GM21381 (cell line): ENCODE results near the gene ESRRA.
"Not testable (repeated sequence)": the region's sequence is repeated elsewhere in the genome, so short reads cannot be mapped to it uniquely, and the experiment has no call there.

ENCODE experiments used
- ATAC-seq: cut with Tn5 transposase; IDR thresholded peaks from one replicate; pipeline ENCODE4 v1.9.1; 2021; ENCODE audit warnings: mild to moderate bottlenecking, moderate library complexity; ENCODE audit not compliant: unreplicated experiment

The ESRRA gene

DNA sequence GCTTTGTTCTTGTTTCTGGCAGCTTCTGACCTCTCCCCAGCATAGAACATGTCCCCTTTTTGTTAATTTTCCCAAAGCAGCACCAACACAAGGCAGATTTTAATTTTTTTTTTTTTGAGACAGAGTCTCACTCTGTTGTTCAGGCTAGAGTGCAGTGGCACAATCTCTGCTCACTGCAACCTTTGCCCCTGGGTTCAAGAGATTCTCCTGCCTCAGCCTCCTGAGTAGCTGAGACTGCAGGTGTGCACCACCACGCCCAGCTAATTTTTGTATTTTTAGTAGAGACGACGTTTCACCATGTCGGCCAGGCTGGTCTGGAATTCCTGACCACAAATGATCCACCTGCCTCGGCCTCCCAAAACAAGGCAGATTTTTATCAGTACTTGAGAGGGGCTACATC is 2.5 kb downstream of the ESRRA start:
- not testable (repeated sequence) for ATAC-seq

DNA sequence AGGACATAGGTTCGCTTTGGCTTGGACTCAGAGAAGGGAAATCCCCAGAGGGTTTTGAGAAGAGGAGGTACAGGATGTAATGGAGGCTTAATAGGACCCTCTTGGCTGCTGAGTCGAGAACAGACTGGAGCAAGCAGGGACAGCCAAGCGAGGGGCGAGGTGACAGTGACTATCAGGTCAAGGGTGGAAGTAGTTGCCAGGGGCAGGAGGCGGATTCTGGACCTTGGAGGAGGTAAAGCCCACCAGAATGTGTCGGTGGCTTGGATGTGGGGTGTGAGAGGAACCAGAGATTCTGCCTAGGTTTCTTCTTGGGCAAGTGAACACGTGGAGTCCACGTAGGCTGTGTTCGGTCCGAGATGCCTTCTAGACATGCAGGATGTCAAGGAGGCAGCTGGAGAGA is 7.6 kb downstream of the ESRRA start:
- ATAC-seq: no peak

DNA sequence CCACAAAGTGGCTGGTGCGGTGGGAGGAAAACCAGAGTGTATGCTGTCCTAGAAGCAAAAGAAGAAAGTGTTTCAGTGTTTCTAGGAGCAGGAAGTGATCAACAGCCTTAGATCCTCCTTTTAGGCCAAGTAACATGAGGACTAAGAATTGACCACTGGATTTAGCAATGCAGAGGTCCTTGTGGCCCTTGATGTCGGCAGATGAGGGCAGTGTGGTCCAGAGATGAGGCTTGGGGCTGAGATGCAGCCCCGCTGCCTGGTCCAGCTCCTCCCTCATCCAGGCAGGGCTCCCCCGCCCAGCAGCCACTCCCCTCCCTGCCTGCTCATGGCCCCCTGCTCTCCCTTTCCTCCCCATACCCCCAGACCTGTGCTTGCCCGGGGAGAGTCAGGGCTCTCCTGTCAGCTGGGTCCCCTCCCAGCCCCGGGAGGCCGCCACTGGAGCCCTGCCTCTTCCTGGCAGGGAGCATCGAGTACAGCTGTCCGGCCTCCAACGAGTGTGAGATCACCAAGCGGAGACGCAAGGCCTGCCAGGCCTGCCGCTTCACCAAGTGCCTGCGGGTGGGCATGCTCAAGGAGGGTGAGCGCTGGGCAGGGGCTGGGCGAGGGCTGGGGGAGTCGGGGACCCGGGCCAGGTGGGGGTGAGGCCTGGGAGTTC is 8.3 kb downstream of the ESRRA start:
- no peak for ATAC-seq

DNA sequence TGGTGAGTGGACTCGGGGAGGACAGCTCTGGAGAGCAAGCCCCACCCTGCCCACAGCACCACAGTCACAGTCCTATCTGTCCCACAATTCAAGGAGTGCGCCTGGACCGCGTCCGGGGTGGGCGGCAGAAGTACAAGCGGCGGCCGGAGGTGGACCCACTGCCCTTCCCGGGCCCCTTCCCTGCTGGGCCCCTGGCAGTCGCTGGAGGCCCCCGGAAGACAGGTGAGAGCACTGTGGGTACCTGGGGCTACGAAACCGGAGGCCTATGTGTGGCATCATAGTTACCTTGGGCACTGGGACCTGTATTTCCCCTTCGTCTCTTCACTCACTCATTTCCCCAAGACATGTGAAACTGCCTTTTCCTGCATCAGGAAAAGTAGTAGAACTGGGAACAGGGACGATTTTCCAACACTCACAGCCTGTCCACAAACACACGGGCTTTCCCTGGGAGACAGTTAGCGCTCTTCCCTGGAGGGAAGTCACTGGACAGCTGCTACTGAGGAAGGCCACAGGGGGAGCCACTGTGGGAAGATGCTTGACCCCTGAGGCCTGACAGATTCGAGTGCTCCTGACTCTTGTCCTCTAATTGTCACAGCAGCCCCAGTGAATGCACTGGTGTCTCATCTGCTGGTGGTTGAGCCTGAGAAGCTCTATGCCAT is 9.0 kb downstream of the ESRRA start:
- ATAC-seq: no peak

DNA sequence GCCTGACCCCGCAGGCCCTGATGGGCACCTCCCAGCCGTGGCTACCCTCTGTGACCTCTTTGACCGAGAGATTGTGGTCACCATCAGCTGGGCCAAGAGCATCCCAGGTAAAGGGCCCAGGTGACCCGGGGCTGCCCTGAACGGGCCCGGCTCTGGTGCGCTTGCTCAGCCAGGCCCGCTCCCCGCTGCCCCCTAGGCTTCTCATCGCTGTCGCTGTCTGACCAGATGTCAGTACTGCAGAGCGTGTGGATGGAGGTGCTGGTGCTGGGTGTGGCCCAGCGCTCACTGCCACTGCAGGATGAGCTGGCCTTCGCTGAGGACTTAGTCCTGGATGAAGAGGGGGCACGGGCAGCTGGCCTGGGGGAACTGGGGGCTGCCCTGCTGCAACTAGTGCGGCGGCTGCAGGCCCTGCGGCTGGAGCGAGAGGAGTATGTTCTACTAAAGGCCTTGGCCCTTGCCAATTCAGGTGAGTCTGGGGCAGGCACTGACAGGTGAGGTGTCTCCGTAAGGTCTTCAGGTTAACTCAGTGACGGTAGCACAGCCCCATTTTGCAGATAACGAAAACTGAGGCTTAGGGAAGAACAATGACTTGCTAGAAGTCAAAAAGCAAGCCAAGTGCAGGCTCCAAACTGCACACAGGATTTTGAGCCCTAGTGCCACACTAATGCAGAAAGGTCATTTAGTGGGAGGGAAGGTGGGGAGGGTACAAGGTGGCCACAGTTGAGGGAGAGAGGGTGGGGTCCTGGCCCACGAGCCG is 9.7 kb downstream of the ESRRA start:
- no peak for ATAC-seq

DNA sequence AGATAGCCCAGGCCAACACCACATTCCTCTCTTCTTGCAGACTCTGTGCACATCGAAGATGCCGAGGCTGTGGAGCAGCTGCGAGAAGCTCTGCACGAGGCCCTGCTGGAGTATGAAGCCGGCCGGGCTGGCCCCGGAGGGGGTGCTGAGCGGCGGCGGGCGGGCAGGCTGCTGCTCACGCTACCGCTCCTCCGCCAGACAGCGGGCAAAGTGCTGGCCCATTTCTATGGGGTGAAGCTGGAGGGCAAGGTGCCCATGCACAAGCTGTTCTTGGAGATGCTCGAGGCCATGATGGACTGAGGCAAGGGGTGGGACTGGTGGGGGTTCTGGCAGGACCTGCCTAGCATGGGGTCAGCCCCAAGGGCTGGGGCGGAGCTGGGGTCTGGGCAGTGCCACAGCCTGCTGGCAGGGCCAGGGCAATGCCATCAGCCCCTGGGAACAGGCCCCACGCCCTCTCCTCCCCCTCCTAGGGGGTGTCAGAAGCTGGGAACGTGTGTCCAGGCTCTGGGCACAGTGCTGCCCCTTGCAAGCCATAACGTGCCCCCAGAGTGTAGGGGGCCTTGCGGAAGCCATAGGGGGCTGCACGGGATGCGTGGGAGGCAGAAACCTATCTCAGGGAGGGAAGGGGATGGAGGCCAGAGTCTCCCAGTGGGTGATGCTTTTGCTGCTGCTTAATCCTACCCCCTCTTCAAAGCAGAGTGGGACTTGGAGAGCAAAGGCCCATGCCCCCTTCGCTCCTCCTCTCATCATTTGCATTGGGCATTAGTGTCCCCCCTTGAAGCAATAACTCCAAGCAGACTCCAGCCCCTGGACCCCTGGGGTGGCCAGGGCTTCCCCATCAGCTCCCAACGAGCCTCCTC is 10.6 kb downstream of the ESRRA start:
- not testable (repeated sequence) for ATAC-seq

DNA sequence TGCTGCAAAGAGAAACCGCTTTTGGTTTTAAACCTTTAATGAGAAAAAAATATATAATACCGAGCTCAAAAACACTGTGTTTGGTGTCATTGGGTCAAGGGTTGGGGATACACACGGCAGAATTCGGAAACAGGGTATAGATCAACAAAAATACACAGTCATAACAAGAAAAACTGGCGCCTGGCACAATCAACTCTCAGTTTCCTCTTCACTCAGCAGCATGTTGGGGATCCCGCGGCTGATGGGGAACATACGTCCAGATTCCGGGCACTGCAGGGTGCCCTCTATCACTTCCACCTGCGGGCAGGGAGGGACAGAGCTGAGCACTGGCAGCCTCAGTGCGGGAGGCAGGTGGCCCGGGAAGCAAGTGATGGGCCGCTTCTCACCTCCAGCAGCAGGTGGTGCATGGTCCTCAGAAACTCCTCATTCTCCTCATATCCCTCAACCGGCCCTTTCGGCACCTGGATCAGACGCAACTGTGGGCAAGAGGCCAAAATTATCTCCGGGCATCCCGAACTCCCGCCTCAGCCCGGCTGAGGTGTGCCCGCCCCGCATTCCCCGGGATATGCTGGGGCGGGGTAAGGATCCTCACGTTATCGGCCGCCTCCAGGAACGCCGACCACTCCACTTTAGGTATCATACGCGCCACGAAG is 11.5 kb downstream of the ESRRA start:
- peak; percentile 8 for ATAC-seq

DNA sequence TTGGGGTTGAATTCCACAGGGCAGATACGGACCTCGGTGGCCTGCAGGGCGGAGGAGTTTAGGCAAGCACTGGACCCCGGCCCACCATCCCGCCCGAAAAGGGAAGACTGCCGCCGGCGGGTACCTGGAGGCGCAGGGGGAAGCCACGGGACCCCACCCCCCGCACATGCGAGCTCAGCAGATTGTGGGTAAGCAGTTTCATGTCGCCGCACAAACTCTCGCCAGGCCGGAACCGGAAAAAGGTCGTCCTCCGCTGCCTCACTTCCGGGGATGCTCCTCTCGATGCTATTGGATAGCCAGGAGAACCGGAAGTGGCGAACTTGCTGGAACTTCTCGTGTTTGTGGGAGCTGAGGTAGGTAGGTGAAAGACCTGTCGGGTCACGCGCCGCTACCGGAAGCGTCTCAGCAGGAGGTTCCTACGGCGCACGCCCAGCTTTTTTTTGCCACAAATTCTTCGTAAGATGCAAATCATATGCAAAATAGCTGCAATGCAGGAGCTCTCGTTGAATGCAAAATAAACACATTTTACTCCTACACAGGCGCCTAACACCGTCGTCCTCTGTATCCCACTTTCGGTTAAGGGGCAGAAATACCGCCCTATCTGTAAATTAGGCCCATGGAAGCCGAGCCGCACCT is 12.1 kb downstream of the ESRRA start, which contains the start of gene TRMT112:
Gene TRMT112 (minus strand): TSS at position 235 of the 636 bp plus-strand sequence. CDS start 33 bp downstream, at position 202.
- peak; percentile 59 for ATAC-seq

DNA sequence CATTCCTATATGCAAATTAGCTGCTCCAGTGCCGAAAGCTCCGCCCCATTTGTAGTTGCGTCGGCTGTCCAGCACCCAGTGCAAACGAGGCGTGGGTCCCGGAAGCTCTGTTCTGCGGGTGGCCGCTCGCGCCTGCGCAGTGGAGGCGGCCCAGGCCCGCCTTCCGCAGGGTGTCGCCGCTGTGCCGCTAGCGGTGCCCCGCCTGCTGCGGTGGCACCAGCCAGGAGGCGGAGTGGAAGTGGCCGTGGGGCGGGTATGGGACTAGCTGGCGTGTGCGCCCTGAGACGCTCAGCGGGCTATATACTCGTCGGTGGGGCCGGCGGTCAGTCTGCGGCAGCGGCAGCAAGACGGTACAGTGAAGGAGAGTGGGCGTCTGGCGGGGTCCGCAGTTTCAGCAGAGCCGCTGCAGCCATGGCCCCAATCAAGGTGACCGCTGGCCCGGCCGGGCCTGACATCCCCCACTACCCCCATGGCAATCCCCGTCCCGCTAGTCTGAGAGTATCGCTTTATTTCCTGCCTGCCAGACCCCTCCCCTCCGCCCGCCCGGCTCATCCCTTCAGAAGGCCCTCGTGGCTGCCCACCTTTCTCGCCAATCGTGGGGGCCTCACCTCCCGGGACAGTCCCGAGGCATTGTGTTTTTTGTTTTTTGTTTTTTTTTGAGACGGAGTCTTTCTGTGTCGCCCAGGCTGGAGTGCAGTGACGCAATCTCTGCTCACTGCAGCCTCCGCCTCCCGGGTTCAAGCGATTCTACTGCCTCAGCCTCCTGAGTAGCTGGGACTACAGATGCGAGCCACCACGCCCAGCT is 12.8 kb downstream of the ESRRA start, which contains the start of gene PRDX5:
Gene PRDX5 (plus strand): TSS at position 161 of the 805 bp plus-strand sequence. CDS start 95 bp downstream, at position 256.
- ATAC-seq: peak; percentile 76

DNA sequence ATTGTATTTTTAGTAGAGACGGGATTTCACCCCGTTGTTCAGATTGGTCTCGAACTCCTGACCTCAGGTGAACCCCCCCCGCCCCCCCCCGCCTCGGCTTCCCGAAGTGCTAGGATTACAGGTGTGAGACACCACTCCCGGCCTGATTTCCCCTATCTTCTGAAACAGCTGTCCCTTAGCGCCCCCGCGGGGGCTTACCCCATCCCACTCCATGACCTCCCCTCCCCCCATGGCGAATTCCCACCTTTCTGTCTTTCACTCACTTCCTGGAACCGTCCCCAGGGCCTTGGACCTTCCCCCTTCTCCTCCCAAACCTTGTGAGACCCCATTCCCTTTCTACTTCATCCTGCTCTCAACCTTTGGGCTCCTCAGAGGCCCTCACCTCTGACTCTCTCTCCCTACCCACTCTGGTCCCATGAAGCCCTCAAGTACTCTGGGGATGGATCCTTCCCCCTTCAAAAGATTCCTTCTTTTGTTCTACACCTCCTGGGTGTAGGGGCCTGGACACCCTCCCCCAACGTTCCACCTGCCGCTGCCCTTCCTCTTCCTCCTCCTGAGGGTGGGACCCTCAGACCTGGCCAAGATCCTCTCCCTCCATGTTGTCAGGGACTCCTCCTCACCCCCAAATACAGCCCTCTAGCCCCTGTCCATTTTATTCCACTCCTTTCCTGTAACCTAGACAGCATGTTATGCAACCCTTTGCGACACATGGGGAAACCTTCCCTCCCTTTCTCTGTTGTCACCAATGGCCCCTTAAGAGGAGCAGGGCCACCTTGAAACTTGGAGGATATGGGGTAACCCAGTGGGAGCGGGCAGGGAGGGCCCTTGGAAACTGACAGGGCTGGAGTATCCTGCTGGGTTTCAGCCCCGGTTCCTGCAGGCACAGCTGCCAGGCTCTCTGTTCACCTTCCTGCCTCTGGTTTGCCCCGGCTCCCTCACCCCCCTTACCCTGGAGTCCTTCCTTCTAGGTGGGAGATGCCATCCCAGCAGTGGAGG is 13.7 kb downstream of the ESRRA start:
- no peak for ATAC-seq

DNA sequence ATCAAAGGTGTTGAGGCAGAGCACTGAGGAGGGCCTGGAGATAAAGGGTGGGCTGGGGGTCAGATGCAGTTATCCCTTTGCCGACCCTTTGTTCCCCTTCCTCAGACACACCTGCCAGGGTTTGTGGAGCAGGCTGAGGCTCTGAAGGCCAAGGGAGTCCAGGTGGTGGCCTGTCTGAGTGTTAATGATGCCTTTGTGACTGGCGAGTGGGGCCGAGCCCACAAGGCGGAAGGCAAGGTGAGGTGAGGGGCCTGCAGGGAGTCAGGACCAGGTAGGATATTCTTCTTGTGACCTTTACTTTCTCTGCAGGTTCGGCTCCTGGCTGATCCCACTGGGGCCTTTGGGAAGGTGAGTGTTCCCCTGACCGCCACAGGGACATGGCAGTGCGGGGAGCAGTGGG is 15.2 kb downstream of the ESRRA start:
- ATAC-seq: no peak

DNA sequence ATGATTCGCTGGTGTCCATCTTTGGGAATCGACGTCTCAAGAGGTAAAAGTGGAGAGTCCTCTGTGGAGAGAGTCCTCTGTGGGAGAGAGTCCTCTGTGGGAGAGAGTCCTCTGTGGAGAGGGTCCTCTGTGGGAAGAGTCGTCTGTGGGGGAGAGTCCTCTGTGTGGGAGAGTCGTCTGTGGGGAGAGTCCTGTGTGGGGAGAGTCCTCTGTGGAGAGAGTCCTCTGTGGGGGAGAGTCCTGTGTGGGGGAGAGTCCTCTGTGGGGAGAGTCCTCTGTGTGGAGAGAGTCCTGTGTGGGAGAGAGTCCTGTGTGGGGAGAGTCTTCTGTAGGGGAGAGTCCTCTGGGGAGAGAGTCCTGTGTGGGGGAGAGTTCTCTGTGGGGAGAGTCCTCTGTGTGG is 15.7 kb downstream of the ESRRA start:
- ATAC-seq: no peak

DNA sequence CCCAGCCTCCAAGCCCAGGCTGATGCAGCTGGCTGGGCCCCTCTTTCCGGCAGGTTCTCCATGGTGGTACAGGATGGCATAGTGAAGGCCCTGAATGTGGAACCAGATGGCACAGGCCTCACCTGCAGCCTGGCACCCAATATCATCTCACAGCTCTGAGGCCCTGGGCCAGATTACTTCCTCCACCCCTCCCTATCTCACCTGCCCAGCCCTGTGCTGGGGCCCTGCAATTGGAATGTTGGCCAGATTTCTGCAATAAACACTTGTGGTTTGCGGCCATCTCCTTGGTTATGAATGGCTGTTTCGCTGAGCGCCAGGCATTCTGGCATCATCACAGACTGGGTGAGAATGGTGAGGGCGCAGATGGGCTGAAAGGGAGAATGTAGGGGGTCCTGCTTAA is 16.2 kb downstream of the ESRRA start:
- no peak for ATAC-seq

DNA sequence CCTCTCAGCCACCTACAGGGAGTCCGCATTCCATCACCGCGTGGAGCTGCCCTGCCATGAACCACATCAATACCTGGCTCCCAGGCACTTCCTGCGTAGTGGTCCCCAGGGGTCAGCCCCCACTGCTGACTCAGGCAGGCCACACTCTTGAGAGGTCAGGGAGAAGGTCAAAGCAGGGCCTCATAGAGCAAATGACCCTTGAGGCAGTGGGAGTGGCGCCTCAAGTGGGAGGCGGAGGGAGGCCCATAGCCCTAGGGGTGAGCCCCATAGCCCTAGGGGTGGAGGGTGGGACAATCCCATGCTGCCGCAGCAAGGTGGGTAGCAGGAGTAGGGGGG is 17.6 kb downstream of the ESRRA start:
- ATAC-seq: no peak

DNA sequence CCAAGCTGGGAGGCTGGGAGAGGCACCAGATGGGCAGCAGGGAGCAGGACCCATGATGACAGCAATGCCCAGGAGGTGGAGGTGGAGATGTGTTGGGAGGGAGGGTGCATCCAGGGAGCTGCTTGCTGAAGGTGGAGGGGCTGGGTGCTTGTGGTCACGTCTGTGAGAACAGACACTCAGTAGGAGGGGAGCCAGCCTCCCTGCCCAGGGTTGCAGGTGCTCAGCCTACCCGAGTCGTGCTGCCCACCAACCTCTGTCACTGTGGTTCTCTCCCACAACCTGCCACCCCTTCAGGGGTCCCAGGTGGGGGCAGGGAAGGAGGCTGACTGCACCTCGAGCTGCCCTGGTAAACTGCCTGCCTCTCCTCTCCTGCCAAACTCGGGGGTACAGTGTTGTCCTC is 18.0 kb downstream of the ESRRA start:
- no peak for ATAC-seq

DNA sequence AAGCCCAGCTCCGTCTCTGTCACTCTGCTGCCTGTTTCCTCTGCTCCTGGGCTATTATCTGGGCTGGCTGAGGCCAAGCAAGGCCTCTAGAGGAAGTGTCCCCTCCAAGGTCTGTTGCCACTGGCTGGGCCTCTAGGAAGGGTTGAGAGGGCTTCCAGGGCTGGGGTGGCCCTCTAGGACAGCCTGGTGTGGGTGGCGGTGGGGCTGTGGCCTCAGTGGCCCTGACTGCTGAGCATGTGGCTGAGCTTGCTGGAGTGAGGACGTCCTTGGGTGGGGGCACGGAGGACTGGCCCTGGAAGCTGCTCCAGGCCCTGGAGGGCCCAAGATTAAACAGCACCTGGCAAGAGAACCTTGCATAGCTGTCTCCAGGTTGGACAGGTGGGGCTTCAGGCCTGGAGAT is 18.7 kb downstream of the ESRRA start:
- ATAC-seq: not testable (repeated sequence)

DNA sequence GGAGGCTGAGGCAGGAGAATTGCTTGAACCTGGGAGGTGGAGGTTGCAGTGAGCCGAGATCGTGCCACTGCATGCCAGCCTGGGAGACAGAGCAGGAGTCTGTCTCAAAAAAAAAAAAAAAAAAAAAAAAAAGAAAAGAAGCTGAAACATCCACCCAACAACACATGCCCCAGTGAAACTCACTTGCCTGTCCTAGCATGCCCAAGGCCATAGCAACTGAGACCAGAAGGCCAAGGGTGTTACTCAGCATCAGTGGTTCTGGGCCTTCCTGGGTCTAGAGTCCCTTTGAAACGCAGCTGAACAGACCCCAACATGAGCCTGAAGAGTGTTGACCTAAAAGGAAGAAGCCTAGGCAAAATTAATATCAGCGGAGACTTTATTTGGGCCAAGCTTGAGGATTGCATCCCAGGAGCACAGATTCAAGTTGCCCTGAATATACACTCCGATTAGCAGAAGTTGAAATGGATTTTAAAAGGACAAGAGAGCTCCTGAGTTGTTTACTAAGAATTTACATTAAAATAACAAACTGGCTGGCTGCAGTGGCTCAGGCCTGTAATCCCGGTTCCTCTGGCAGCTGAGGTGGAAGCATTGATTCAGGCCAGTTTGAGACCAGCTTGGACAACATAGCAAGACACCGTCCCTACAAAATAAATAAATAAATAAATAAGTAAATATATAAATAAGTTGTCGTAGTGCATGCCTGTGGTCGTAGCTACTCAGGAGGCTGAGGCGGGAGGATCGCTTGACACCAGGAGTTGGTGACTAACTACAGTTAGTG is 19.6 kb downstream of the ESRRA start:
- no peak for ATAC-seq
